SK-N-SH (cell line): ENCODE data around the gene S100A7.

Experiments
- CHD2 ChIP-seq: fragments of 150-350 bp; IDR thresholded peaks from 2 replicates; pipeline ENCODE4 v1.6.1; 2018; ENCODE audit warnings: low read length; ENCODE audit not compliant: partially characterized antibody
- CTCF ChIP-seq: fragments of 200-600 bp; sonication (generic); IDR thresholded peaks from 2 replicates; pipeline ENCODE4 v1.6.1; 2017; ENCODE audit warnings: antibody characterized with exemption, mild to moderate bottlenecking, moderate library complexity
- EP300 ChIP-seq, 2 experiments: IDR thresholded peaks; 2 replicates each; pipeline versions ENCODE4 v1.4.0 to v1.6.1; 2012; ENCODE audit warnings: borderline replicate concordance in 1 of 2, low read depth in 1 of 2, low read length in 1 of 2
- EZH2phosphoT487 ChIP-seq: fragments of 200-600 bp; sonication (generic); IDR thresholded peaks from 2 replicates; pipeline ENCODE4 v1.6.1; 2017; ENCODE audit warnings: low read depth, mixed run types, mild to moderate bottlenecking, antibody characterized with exemption, moderate library complexity, borderline replicate concordance
- FOXM1 ChIP-seq: IDR thresholded peaks from 2 replicates; pipeline ENCODE4 v1.4.0; 2012; ENCODE audit warnings: low read depth, mild to moderate bottlenecking
- IRF3 ChIP-seq: fragments of 150-350 bp; IDR thresholded peaks from 2 replicates; pipeline ENCODE4 v1.6.1; 2016; ENCODE audit warnings: mild to moderate bottlenecking, low read depth, low read length
- MAX ChIP-seq: IDR thresholded peaks from 2 replicates; pipeline ENCODE4 v1.4.0; 2012; ENCODE audit warnings: low read depth
- POLR2AphosphoS5 ChIP-seq: IDR thresholded peaks from 2 replicates; pipeline ENCODE4 v1.6.1; 2012; ENCODE audit warnings: low read depth, low read length
- RAD21 ChIP-seq: IDR thresholded peaks from 2 replicates; pipeline ENCODE4 v1.6.1; 2012; ENCODE audit warnings: mild to moderate bottlenecking, low read length
- REST ChIP-seq: IDR thresholded peaks from 2 replicates; pipeline ENCODE4 v1.6.1; 2012; ENCODE audit warnings: mild to moderate bottlenecking, low read depth, low read length, moderate library complexity
- RXRA ChIP-seq: IDR thresholded peaks from 2 replicates; pipeline ENCODE4 v1.4.0; 2012; ENCODE audit warnings: low read depth, mild to moderate bottlenecking, borderline replicate concordance
- TAF1 ChIP-seq: IDR thresholded peaks from 2 replicates; pipeline ENCODE4 v1.6.1; 2012; ENCODE audit warnings: low read depth, mild to moderate bottlenecking, low read length, moderate library complexity, borderline replicate concordance

- TF ChIP-seq EP300 (IDR thresholded peaks at IDR 0.05; ENCODE audit: borderline replicate concordance in 1 of 2, low read depth in 1 of 2, low read length in 1 of 2), result no peak
- TF ChIP-seq CTCF, result no peak
- TF ChIP-seq EZH2phosphoT487, result no peak
- no peak for TF ChIP-seq TAF1
- no peak for TF ChIP-seq FOXM1
- no peak for TF ChIP-seq REST
- no peak for TF ChIP-seq RXRA
- TF ChIP-seq CHD2, result no peak
- TF ChIP-seq POLR2AphosphoS5, result no peak
- no peak for TF ChIP-seq RAD21
- TF ChIP-seq MAX, result no peak
- no peak for TF ChIP-seq IRF3
These were observed 796 bp downstream of the S100A7 start for GRCh38 chr1:153459655-153460054.
